Measurements from ENCODE around the gene SMCO3. TPM values are rescaled to one million over a fixed set of nuclear protein-coding genes. Genes with fewer than 3 reads are reported as not detected.
A peak's percentile ranks its signal among the peaks of the same experiment; 100 is the strongest.

SMCO3 gene
- total RNA-seq, 1 experiment from 2014 or later, result not detected

DNA sequence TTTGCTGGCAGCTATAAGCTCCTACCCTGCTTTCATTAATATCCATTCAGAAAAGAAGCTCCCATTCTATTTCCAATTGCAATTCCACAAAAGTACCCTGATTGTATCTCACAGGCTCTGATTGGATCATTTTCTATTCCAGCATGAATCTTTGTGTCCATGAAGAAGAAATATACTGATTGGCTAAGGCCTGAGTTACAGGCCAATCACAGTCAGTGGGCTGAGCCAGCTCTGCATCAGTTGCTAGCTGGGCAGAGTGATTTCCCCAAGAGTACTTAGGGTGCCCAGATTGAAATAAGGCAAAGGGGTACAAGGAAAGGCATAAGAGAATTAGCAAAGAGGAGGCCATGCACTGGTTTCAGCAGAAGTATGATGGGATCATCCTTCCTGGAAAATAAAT is 14.9 kb upstream of the SMCO3 start:
- peak; percentile 24 for DNase-seq (ENCODE audit: low read depth)

GRCh38 chr12:14827043-14827442 is 13.1 kb upstream of the SMCO3 start:
- DNase-seq (ENCODE audit: low read depth), result peak; percentile 23

DNA sequence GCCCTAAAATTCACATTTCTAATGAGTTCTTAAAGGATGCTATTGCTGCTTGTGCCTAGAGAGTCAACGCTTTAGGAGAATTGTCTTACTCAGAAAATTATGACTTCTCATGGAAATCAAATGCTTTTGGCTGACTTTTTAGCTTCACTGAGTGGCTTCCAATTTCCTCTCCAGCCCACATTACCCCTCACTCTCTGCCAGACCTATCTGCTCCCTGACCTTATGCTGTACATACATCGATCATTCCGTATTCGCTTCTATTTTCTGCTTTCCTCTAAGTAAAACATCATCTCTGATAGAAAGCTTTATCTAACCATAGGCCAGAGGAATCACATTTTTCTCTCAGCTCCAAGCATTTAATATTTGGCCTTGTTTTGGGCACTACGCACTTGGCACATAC is 12.5 kb upstream of the SMCO3 start:
- no peak for DNase-seq (ENCODE audit: low read depth)

GRCh38 chr12:14825256-14825655 is 11.3 kb upstream of the SMCO3 start:
- DNase-seq (ENCODE audit: low read depth), result peak; percentile 36

DNA sequence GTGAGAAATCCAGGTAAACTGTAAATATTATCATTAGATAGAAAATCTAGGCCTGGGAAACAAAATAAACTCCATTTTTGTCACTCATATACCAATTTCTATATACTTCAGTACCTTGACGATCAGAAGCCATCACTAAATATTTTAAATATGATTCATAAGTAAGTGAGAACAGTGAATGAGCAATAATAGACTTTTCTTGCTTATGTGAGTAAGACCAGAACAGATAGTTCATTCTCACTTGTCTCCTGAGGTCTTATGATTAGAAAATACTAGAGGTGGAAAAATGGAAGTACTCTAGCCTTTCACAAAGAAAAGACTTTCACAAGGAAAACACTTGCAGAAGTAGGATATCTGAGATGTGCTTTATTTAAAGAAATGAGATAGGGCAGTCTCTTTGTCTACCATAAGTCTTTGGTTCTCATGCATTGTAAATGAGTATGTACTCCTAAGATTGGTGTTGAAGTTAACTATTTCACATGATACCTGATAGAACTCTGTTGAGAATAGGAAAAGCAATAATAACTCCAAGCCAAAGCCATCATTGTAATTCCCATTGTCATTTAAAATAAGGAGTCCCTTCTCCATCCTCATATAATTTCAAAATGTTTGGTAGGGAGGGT is 10.1 kb upstream of the SMCO3 start:
- peak; percentile 25 for DNase-seq (ENCODE audit: low read depth)

GRCh38 chr12:14811486-14811885 is 2.5 kb downstream of the SMCO3 start:
- no peak for DNase-seq (ENCODE audit: low read depth)

DNA sequence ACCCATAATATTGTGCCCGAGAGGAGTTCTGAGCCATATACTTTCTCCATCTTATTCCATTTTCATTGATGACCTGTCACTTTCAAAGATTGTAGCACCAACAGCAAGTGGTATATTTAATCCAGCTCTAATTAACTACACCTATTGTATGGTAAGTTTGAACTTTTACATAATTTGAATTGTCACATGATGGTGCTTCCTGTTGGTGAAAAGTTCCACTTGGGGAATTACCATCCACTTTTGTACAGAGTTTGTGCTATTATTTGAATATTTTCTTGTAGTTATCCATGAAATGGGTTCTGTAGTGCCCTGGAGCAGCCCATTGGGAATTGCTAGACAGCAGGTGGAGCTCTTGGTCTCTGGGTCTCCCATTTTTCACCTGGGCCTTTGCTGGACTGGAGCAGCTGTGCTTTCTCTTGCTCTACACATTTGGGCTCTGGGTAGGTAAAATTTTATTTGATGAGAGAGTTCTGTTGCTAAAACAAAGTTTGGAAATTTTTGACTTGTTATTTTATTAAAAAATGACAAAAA is 3.0 kb downstream of the SMCO3 start:
- peak; percentile 49 for DNase-seq (ENCODE audit: low read depth)

- DNase-seq (ENCODE audit: low read depth), result no peak
Observed at GRCh38 chr12:14810167-14810952, 3.6 kb downstream of the SMCO3 start.

- no peak for DNase-seq (ENCODE audit: low read depth)
Observed at GRCh38 chr12:14803830-14804160, 10.2 kb downstream of the SMCO3 start.

- peak; percentile 98 for DNase-seq (ENCODE audit: low read depth)
Observed at GRCh38 chr12:14803011-14803829, 10.8 kb downstream of the SMCO3 start, which contains the start of the genes C12orf60 and WBP11. Gene C12orf60, plus strand, starts transcription at chr12:14803670. Its CDS starts 19,266 bp downstream, at chr12:14822936. Gene WBP11, minus strand, starts transcription at chr12:14803478. Its CDS starts 2,095 bp downstream, at chr12:14801383.

GRCh38 chr12:14802721-14803010 is 11.3 kb downstream of the SMCO3 start:
- DNase-seq (ENCODE audit: low read depth), result no peak

GRCh38 chr12:14802247-14802646 is 11.7 kb downstream of the SMCO3 start:
- no peak for DNase-seq (ENCODE audit: low read depth)

DNA sequence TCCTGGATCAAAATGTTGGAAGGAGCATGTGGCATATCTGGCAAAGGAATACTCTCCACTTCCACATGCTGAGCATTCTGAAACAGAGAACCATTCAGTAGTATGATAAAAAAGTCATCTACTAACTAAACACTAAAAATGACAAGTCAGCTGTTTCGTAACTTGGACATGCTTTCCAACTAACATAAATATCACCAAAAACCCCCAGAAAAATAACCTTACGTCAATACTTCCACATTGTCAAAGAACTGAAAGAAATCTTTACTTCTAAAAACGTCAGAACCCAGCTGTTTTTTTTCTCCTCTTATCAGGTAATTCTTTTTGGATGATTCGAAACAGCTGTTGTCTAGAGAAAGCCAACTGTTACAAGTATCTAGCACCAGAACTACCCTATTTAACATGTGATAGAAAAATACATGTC is 18.9 kb downstream of the SMCO3 start:
- no peak for DNase-seq (ENCODE audit: low read depth)

- DNase-seq (ENCODE audit: low read depth), result no peak
Observed at GRCh38 chr12:14785568-14785967, 28.4 kb downstream of the SMCO3 start.

- no peak for DNase-seq (ENCODE audit: low read depth)
Observed at GRCh38 chr12:14784471-14784870, 29.5 kb downstream of the SMCO3 start.

GRCh38 chr12:14782756-14783155 is 31.2 kb downstream of the SMCO3 start:
- no peak for DNase-seq (ENCODE audit: low read depth)

GRCh38 chr12:14781563-14781962 is 32.4 kb downstream of the SMCO3 start:
- no peak for DNase-seq (ENCODE audit: low read depth)

GRCh38 chr12:14780859-14781258 is 33.1 kb downstream of the SMCO3 start:
- no peak for DNase-seq (ENCODE audit: low read depth)

DNA sequence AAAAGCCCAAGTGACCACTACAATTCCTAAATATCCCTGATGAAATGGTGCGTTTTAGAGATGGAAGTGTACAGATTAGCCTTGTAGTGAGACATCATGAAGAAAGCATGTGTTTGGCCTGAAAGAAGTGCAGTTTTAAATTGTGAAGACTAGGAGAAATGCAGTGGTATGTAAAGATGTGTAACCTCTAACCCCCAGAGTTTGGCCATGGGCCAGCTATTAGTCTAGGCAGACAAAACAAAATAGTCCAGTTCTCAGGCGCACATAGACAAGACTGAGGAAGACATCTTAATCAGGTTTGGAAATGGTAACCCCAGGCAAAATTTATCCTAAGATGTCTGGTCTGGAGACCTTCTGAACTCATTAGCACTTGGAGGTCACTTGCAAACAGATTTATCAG is 34.1 kb downstream of the SMCO3 start:
- DNase-seq (ENCODE audit: low read depth), result no peak

GRCh38 chr12:14777271-14777670 is 36.7 kb downstream of the SMCO3 start:
- DNase-seq (ENCODE audit: low read depth), result peak; percentile 23

GRCh38 chr12:14776236-14776961 is 37.6 kb downstream of the SMCO3 start:
- DNase-seq (ENCODE audit: low read depth), result no peak
